HepG2 (cell line): ENCODE data around the gene PRKD2. TPM values are rescaled to one million over a fixed set of nuclear protein-coding genes. Genes with fewer than 3 reads are reported as not detected.

Experiments
- AGO1 ChIP-seq: fragments of 200-400 bp; formaldehyde crosslinking; IDR thresholded peaks from 2 replicates; pipeline ENCODE4 v1.6.1; 2017; ENCODE audit warnings: mild to moderate bottlenecking, low read depth, low read length, moderate library complexity; ENCODE audit not compliant: poor library complexity, severe bottlenecking
- BORCS8-MEF2B ChIP-seq: sonication (generic); formaldehyde crosslinking; IDR thresholded peaks from 2 replicates; pipeline ENCODE4 v1.8.0; 2022; ENCODE audit warnings: mild to moderate bottlenecking, missing genetic modification reagents
- CHD2 ChIP-seq: IDR thresholded peaks from 2 replicates; pipeline ENCODE4 v1.6.1; 2011; ENCODE audit warnings: low read depth, low read length, improper control_type of control experiment
- CREB1 ChIP-seq, 2 experiments: fragments of 450-650 bp in 1 of 2; IDR thresholded peaks; 2 replicates each; pipeline ENCODE4 v1.6.1; 2016 to 2017; ENCODE audit warnings: control low read depth in 1 of 2, mild to moderate bottlenecking in 1 of 2, missing compliant biosample characterization in 1 of 2, missing genetic modification characterization in 1 of 2
- HNF1B ChIP-seq: sonication (generic); formaldehyde crosslinking; IDR thresholded peaks from 2 replicates; pipeline ENCODE4 v1.5.1; 2020; ENCODE audit warnings: mild to moderate bottlenecking, moderate library complexity, missing genetic modification reagents
- LRRFIP1 ChIP-seq: sonication (generic); formaldehyde crosslinking; conservative IDR thresholded peaks from 2 replicates; pipeline ENCODE4 v1.4.0; 2020; ENCODE audit warnings: missing genetic modification reagents
- NFIB ChIP-seq: sonication (generic); formaldehyde crosslinking; IDR thresholded peaks from 2 replicates; pipeline ENCODE4 v1.9.0; 2021; ENCODE audit warnings: missing genetic modification reagents, mild to moderate bottlenecking, borderline replicate concordance
- NKX3-1 ChIP-seq: sonication (generic); formaldehyde crosslinking; IDR thresholded peaks from 2 replicates; pipeline ENCODE4 v1.5.0; 2020; ENCODE audit warnings: missing genetic modification reagents
- NONO ChIP-seq, 2 experiments: fragments of 450-650 bp in 1 of 2; sonication (generic) in 1 of 2; formaldehyde crosslinking in 1 of 2; IDR thresholded peaks in 1 of 2; conservative IDR thresholded peaks in 1 of 2; 2 replicates each; pipeline versions ENCODE4 v1.6.1 to v1.8.0; 2017 to 2022; ENCODE audit warnings: mild to moderate bottlenecking in 1 of 2, missing genetic modification reagents in 1 of 2, moderate library complexity in 1 of 2
- PAWR ChIP-seq: sonication (generic); formaldehyde crosslinking; IDR thresholded peaks from 2 replicates; pipeline ENCODE4 v1.4.0; 2020; ENCODE audit warnings: missing genetic modification reagents, mild to moderate bottlenecking, borderline replicate concordance
- PHF8 ChIP-seq: sonication (generic); formaldehyde crosslinking; IDR thresholded peaks from 2 replicates; pipeline ENCODE4 v1.5.0; 2020; ENCODE audit warnings: missing genetic modification reagents
- PLSCR1 ChIP-seq: sonication (generic); formaldehyde crosslinking; IDR thresholded peaks from 2 replicates; pipeline ENCODE4 v1.5.0; 2020; ENCODE audit warnings: missing genetic modification reagents, mild to moderate bottlenecking, borderline replicate concordance
- POGZ ChIP-seq: sonication (generic); formaldehyde crosslinking; IDR thresholded peaks from 2 replicates; pipeline ENCODE4 v1.4.0; 2020; ENCODE audit warnings: mild to moderate bottlenecking, missing genetic modification reagents
- POLR2G ChIP-seq: fragments of 200-400 bp; formaldehyde crosslinking; IDR thresholded peaks from 2 replicates; pipeline ENCODE4 v1.6.1; 2018; ENCODE audit warnings: mild to moderate bottlenecking, low read depth, low read length, moderate library complexity
- RELA ChIP-seq: sonication (generic); formaldehyde crosslinking; IDR thresholded peaks from 2 replicates; pipeline ENCODE4 v1.4.0; 2020; ENCODE audit warnings: missing genetic modification reagents
- SIX4 ChIP-seq: sonication (generic); formaldehyde crosslinking; IDR thresholded peaks from 2 replicates; pipeline ENCODE4 v1.4.0; 2020; ENCODE audit warnings: missing genetic modification reagents
- U2AF2 ChIP-seq: fragments of 200-400 bp; formaldehyde crosslinking; IDR thresholded peaks from 2 replicates; pipeline ENCODE4 v1.6.1; 2017; ENCODE audit warnings: low read depth, mild to moderate bottlenecking, low read length
- ZBTB7A ChIP-seq: sonication (generic); formaldehyde crosslinking; IDR thresholded peaks from 2 replicates; pipeline ENCODE4 v1.8.0; 2022; ENCODE audit warnings: mild to moderate bottlenecking, missing genetic modification reagents
- ZBTB7B ChIP-seq: sonication (generic); formaldehyde crosslinking; IDR thresholded peaks from 2 replicates; pipeline ENCODE4 v1.4.0; 2020; ENCODE audit warnings: missing genetic modification reagents
- ZIK1 ChIP-seq: sonication (generic); formaldehyde crosslinking; IDR thresholded peaks from 2 replicates; pipeline ENCODE4 v1.5.0; 2020; ENCODE audit warnings: mild to moderate bottlenecking, low read depth, missing genetic modification reagents, borderline replicate concordance
- ZNF24 ChIP-seq: fragments of 450-650 bp; IDR thresholded peaks from 2 replicates; pipeline ENCODE4 v1.6.1; 2017; ENCODE audit warnings: antibody characterized with exemption, mild to moderate bottlenecking
- ZNF44 ChIP-seq: sonication (generic); formaldehyde crosslinking; IDR thresholded peaks from 2 replicates; pipeline ENCODE4 v1.5.1; 2020; ENCODE audit warnings: mild to moderate bottlenecking, missing genetic modification reagents
- ZNF549 ChIP-seq: sonication (generic); formaldehyde crosslinking; IDR thresholded peaks from 2 replicates; pipeline ENCODE4 v1.5.0; 2020; ENCODE audit warnings: missing genetic modification reagents
- ZNF558 ChIP-seq: sonication (generic); formaldehyde crosslinking; IDR thresholded peaks from 2 replicates; pipeline ENCODE4 v1.9.0; 2022; ENCODE audit warnings: mild to moderate bottlenecking, missing genetic modification reagents, borderline replicate concordance
- ZNF83 ChIP-seq: sonication (generic); formaldehyde crosslinking; IDR thresholded peaks from 2 replicates; pipeline ENCODE4 v1.4.0; 2020; ENCODE audit warnings: missing genetic modification reagents, mild to moderate bottlenecking, borderline replicate concordance
- ZNF891 ChIP-seq: sonication (generic); formaldehyde crosslinking; IDR thresholded peaks from 2 replicates; pipeline ENCODE4 v1.5.0; 2020; ENCODE audit warnings: mild to moderate bottlenecking, missing genetic modification reagents
- polyA plus RNA-seq, 8 experiments: library from polyadenylated mRNA; depleted of rRNA in 3 of 8; stranded (reverse) in 7 of 8; unstranded in 1 of 8; fragments of >200 nt; fragmentation: Illumina TruSeq in 4 of 8; extraction: Trizol in 4 of 8; gene quantifications; 2 replicates each; pipeline versions ENCODE4 v1.2.1 to v1.2.3, GENCODE V29; 2011 to 2016; ENCODE audit warnings: low read depth in 4 of 8, missing spikeins in 1 of 8, mixed read lengths in 1 of 8; ENCODE audit not compliant: insufficient read depth in 1 of 8
- total RNA-seq, 5 experiments: library from RNA; depleted of rRNA; stranded (reverse); fragments of >200 nt; fragmentation: Illumina TruSeq; extraction: Trizol; gene quantifications; 2 replicates each; pipeline ENCODE4 v1.2.3, GENCODE V29; 2016; ENCODE audit warnings: low read depth in 1 of 5

The PRKD2 gene
- total and polyA plus RNA-seq, 2 of the 13 experiments (the other 11 are each of a cell fraction or from before 2014, with no cell fraction given), result 6.7 to 7.3 TPM

- TF ChIP-seq LRRFIP1, result no peak
- TF ChIP-seq NFIB, result no peak
- no peak for TF ChIP-seq AGO1
- peak; percentile 58; the same call in 1 of the 2 replicates for TF ChIP-seq BORCS8-MEF2B (CRISPR knock-in tag)
- no peak for TF ChIP-seq NKX3-1 (CRISPR knock-in tag)
- TF ChIP-seq ZNF24, result no peak
- 0 out of 2 replicates have a peak, but pooled peaks have one; percentile 16 for TF ChIP-seq ZIK1 (CRISPR knock-in tag)
- no peak for TF ChIP-seq U2AF2
- TF ChIP-seq POLR2G, result peak; percentile 67
- no peak for TF ChIP-seq ZNF891 (CRISPR knock-in tag)
- TF ChIP-seq ZNF549 (CRISPR knock-in tag), result no peak
- TF ChIP-seq ZNF83 (CRISPR knock-in tag), result 0 out of 2 replicates have a peak, but pooled peaks have one; percentile 20
- no peak for TF ChIP-seq NONO (IDR thresholded peaks at IDR 0.05)
- peak; percentile 19; the same call in 1 of the 2 replicates for TF ChIP-seq NONO (CRISPR knock-in tag; conservative IDR thresholded peaks at IDR 0.05)
- TF ChIP-seq ZBTB7A (CRISPR knock-in tag), result peak; percentile 85; the same call in 1 of the 2 replicates
- peak; percentile 64 for TF ChIP-seq PHF8 (CRISPR knock-in tag)
- no peak for TF ChIP-seq CREB1 (IDR thresholded peaks at IDR 0.05)
- TF ChIP-seq CREB1 (CRISPR knock-in tag; IDR thresholded peaks at IDR 0.05), result no peak
- TF ChIP-seq POGZ (CRISPR knock-in tag), result 0 out of 2 replicates have a peak, but pooled peaks have one; percentile 39
- no peak for TF ChIP-seq RELA (CRISPR knock-in tag)
- TF ChIP-seq ZBTB7B (CRISPR knock-in tag), result peak; percentile 64; the same call in 1 of the 2 replicates
- TF ChIP-seq PLSCR1 (CRISPR knock-in tag), result no peak
- TF ChIP-seq PAWR (CRISPR knock-in tag), result no peak
- TF ChIP-seq SIX4 (CRISPR knock-in tag), result no peak
- TF ChIP-seq HNF1B (CRISPR knock-in tag), result 0 out of 2 replicates have a peak, but pooled peaks have one; percentile 36
- TF ChIP-seq ZNF44, result no peak
- TF ChIP-seq CHD2, result no peak
- no peak for TF ChIP-seq ZNF558 (CRISPR knock-in tag)
Measured at GRCh38 chr19:46713781-46714443, 3.0 kb downstream of the PRKD2 start (continued).
